GM21447 (cell line): ENCODE data around the gene SF1.
"Not testable (repeated sequence)": the region's sequence is repeated elsewhere in the genome, so short reads cannot be mapped to it uniquely, and the experiment has no call there.

Source experiments
- ATAC-seq: cut with Tn5 transposase; IDR thresholded peaks from one replicate; pipeline ENCODE4 v1.9.1; 2021; ENCODE audit not compliant: unreplicated experiment

The SF1 gene

GRCh38 chr11:64778473-64779298, at the start of gene SF1:
TSS of gene SF1 (minus strand) at chr11:64778542. CDS start at chr11:64778392, 150 bp downstream.
- ATAC-seq, result peak; percentile 77

GRCh38 chr11:64827451-64827839, 49.1 kb upstream of the SF1 start:
- ATAC-seq, result no peak

GRCh38 chr11:64826578-64827450, 48.5 kb upstream of the SF1 start:
- ATAC-seq, result no peak

- ATAC-seq, result no peak
These were observed 47.7 kb upstream of the SF1 start for GRCh38 chr11:64826062-64826461.

GRCh38 chr11:64823568-64824119, 45.3 kb upstream of the SF1 start:
- ATAC-seq, result no peak

- ATAC-seq, result no peak
These were observed 39.1 kb upstream of the SF1 start for GRCh38 chr11:64817476-64817875.

- ATAC-seq, result not testable (repeated sequence)
These were observed 37.1 kb upstream of the SF1 start for GRCh38 chr11:64815433-64815832.

- peak; percentile 73 for ATAC-seq
These were observed 36.4 kb upstream of the SF1 start for GRCh38 chr11:64814712-64815187.

- no peak for ATAC-seq
These were observed 35.5 kb upstream of the SF1 start for GRCh38 chr11:64813826-64814225.

GRCh38 chr11:64810891-64811272, 32.5 kb upstream of the SF1 start:
- ATAC-seq, result no peak

GRCh38 chr11:64810271-64810890, 32.0 kb upstream of the SF1 start, which contains the start of gene MEN1:
TSS of gene MEN1 (minus strand) at chr11:64810551. CDS start at chr11:64810109, 442 bp downstream.
- peak; percentile 50 for ATAC-seq

GRCh38 chr11:64809781-64810241, 31.5 kb upstream of the SF1 start:
- ATAC-seq, result no peak

- no peak for ATAC-seq
These were observed 27.1 kb upstream of the SF1 start for GRCh38 chr11:64805481-64805880.

GRCh38 chr11:64804346-64805210, 26.2 kb upstream of the SF1 start:
- ATAC-seq, result no peak

GRCh38 chr11:64803846-64804345, 25.6 kb upstream of the SF1 start:
- ATAC-seq, result no peak

GRCh38 chr11:64803158-64803845, 25.0 kb upstream of the SF1 start, which contains the start of gene MAP4K2:
TSS of gene MAP4K2 (minus strand) at chr11:64803214. CDS start at chr11:64803149, 65 bp downstream.
- ATAC-seq, result no peak

- no peak for ATAC-seq
These were observed 24.2 kb upstream of the SF1 start for GRCh38 chr11:64802370-64803157.
